Mucosa of gallbladder (tissue), 1 donor: ENCODE results near the gene TMEM115. TPM values are rescaled to one million over a fixed set of nuclear protein-coding genes. Genes with fewer than 3 reads are reported as not detected.

Experiments used
- DNase-seq: peaks from one replicate; pipeline ENCODE4 v3.0.0-alpha.2; 2020; ENCODE audit warnings: low spot score
- total RNA-seq: library from RNA; stranded (reverse); gene quantifications from one replicate; pipeline ENCODE4 v1.2.1, GENCODE V29; 2021
- donor health status: DM: no; HTN: no; CAD: no.

The TMEM115 gene
- total RNA-seq, 1 donor from 2014 or later, result 57.5 TPM

DNA sequence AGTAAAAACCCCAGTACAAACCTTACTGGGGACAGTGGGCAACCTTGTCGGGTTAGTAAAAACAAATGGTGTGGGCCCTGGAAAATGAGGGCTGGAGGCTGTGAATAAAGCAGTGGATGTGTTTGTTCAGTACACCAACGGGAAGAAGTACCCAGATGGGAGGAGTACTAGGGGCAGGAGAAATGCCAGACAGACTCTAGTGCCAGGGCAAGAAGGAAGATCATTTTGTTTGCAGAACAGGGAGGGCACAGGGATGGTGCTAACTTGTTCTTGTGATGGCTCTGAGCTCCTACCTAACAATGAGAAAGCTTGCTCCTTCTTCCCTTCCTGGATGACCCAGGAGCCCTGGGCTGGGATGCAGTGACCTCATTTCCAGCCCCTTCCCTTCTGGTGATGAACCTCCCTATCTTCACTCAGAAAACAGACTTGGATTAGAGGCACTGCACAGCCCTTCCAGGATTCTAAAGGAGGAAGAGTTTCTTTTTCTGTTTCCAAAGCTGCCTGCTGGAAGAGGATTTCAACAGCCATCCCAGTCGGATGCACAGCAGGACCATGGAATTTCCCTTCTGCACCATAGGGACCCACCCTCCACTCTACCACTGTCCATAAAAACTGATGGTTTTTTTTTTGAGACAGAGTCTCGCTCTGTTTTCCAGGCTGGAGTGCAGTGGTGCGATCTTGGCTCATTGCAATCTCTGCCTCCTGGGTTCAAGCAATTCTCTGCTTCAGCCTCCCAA lies 24.8 kb downstream of the TMEM115 start:
- no peak for DNase-seq

- no peak for DNase-seq
Observed at GRCh38 chr3:50333744-50334328, 25.5 kb downstream of the TMEM115 start.

GRCh38 chr3:50331364-50331907 lies 27.9 kb downstream of the TMEM115 start:
- DNase-seq, result no peak

GRCh38 chr3:50330330-50330729 lies 29.0 kb downstream of the TMEM115 start:
- DNase-seq, result no peak

GRCh38 chr3:50327943-50328691 lies 31.2 kb downstream of the TMEM115 start, which contains the start of gene TUSC2:
Gene TUSC2, minus strand, starts transcription at chr3:50328223. Its CDS starts 124 bp downstream, at chr3:50328099.
- peak; percentile 98 for DNase-seq

DNA sequence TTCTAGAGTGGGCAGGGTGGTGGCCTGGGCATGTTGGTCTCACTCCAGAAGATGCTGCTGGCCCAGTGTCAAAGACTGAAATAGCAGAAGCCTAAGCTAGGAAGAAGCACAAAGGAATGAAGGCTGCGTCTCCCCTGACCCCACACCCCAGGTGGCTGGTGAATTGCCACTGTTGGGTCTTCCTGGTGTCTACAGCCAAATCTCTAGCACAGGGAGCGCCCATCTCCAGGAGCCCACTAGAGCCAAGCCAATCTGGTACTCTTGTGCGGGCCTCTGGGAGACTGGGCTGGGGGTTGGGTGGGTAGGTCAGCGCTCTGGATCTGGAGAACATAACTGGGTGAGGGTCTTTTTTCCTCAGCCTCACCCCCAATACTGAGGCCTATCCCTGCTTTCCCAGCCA lies 32.2 kb downstream of the TMEM115 start:
- DNase-seq, result no peak

DNA sequence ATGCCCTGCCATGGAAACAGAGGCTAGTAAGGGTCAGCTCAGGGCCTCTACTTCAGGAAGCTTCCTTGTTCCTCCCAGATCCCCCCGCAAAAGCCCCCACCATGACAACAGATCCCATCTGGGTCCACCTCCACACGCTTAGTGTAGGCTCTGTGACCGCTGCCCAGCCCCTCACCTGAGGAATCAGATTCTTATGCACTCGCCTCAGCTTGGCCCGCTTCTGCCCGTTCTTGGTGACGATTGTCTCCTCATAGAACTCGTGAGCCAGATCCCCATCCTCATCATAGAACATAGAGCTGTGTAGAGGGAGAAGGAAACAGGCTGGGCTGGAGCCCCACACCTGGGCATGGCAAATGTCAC lies 33.2 kb downstream of the TMEM115 start:
- DNase-seq, result no peak

DNA sequence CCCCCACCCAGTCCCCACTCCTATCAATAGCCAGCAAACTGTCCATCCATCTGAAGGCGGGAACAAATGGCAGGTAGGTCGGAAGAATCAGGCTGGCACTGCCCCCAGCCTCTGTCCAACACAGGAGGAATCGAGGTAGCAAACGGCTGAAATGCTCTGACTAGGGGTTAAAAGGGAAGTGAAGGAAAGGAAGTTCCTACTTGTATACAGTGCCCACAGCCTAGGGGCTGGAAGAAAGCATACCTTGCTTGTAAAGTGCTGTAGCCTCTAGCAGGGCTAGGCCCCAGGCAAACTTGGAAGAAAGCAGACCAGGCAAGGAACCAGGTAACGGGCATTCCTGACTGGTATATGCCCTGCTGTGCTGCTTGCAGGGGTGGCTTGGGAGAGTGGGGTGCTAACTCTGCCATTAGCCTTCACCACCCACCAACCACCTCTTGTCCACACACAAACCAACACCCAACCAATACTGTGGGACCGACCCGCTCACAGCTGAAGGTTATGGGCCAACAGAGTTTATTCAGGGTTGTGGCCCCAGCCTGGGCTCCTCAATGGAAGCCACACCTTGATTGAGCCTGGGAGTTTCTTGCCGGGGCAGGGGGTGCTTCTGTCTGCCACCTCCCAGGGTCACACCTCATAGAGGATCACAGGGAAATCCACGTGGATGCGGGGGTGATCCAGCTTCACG lies 33.7 kb downstream of the TMEM115 start:
- DNase-seq, result no peak

- no peak for DNase-seq
Observed at GRCh38 chr3:50325113-50325480, 34.2 kb downstream of the TMEM115 start.

GRCh38 chr3:50324351-50325112 lies 34.8 kb downstream of the TMEM115 start:
- no peak for DNase-seq

- no peak for DNase-seq
Observed at GRCh38 chr3:50323614-50324199, 35.6 kb downstream of the TMEM115 start.

DNA sequence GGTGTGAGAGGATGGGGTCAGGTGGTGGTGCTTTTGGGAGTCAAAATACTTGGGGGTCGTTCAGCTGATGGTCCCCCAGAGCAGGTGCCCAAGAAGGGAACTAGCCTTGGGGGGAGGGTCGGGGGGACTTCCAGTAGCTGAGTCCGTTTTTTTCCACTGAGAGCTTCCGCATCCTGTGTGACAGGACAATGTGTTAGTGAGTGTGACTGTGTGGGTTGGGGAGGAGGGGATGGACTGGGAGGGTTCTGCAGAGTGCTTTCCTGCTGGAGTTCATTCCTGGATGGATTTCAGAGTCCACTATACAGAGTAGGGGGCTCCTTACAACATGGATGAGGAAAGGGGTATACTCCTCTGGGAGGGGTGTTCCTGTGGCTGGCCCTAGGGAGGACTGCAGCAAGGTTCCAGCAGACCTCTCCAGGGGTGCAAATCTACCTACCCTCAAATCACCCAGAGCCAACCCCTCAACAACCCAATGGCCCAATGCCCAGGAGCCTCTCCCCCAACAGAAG lies 36.2 kb downstream of the TMEM115 start:
- DNase-seq, result no peak

DNA sequence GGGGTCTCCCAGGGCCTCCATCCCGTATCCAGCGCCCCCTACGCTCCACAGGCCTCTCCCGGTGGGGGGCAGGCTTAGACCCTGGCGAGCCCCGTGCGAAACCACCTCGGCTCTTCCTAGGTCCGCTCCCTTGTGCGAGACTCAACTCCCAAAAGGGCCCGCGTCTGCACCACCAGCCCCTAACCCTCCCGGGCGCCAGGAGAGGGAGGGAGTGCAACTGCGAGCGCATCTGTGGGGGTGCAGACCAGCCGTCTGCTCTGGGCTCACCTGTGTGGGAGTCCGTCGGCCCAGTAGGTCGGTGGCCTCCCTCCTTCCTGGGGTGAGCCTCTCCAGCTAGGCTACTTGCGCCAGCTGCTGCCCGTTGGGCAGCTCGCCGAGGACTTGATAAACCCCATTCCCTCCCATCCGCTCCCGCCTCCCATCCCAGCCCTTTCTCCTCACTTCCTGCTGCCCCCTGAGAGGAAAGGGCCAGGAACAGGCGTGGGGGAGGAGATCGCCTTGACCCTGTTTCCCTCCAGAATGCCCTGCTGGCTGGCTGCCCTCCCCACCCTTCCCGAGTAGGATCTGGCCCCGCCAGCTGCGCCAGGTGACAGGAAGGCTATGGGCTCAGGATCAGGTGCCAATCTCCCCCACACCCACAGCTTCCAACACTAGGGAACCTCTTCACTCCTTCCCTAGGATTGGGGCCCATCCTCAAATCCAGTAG lies 36.8 kb downstream of the TMEM115 start, which contains the start of gene HYAL2:
TSS of gene HYAL2 (minus strand) at position 360 of the 706 bp plus-strand sequence. CDS start 2,256 bp downstream, outside the sequence.
- DNase-seq, result no peak

GRCh38 chr3:50322115-50322385 lies 37.3 kb downstream of the TMEM115 start:
- no peak for DNase-seq

DNA sequence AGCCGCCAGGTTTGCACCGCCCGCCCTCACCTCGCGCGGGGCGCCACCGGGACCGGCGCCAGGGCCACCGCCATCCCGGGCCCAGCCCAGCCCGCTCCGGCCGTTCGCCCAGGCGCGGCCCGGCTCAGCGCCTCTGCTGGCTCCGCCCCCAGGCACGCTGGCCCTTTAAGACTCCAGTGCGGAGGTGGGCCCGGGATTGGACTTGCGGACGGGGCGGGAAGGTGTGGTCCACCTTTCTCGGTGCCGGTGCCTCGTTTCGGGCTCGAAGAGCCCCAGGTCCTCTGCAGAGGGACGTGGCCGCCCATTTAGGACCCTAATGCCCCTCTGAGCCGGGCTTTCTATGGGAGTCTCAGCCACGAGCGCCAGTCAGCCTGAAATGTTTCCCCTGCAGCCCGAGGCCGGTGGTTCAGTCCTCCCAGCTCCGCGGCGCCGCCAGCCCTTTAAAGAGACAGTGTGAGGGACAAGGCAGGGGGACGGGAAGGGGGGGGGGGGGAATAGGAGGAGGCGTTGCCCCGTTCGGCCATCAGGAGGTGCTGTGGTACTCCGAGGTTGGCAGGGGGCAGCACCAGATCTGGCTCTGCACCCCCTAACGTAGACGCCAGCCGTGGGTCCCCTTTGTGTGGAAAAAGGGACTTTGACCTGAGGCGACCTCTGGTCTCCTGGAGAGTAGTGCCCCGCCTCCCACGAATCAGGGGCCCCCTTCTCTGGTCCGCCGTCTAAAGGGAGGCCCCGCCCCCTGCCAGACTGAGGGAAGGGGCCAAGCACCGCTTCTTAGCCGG lies 37.8 kb downstream of the TMEM115 start:
- DNase-seq, result peak; percentile 89

GRCh38 chr3:50320853-50321335 lies 38.4 kb downstream of the TMEM115 start:
- DNase-seq, result peak; percentile 74

- DNase-seq, result no peak
Observed at GRCh38 chr3:50319894-50320625, 39.3 kb downstream of the TMEM115 start.

- no peak for DNase-seq
Observed at GRCh38 chr3:50319181-50319893, 40.0 kb downstream of the TMEM115 start.
